GM12865 (cell line): ENCODE data around the gene MPPED1.

Experiments used
- DNase-seq: peaks from one replicate; pipeline ENCODE4 v3.0.0; 2010; ENCODE audit warnings: low read depth
- H3K4me3 ChIP-seq: 2 replicates; pipeline ENCODE4 v1.5.1; 2011; ENCODE audit warnings: mild to moderate bottlenecking, low read depth, low read length, control low read depth
- TF ChIP-seq, protein P1 (sequence below): IDR thresholded peaks from 2 replicates; pipeline ENCODE4 v1.5.1; 2011; ENCODE audit warnings: low read length, control low read depth, low read depth, inconsistent platforms; ENCODE audit not compliant: insufficient read depth; ENCODE audit errors: missing control alignments

The MPPED1 gene

GRCh38 chr22:43424666-43425630 lies 13.1 kb downstream of the MPPED1 start:
- TF ChIP-seq, protein P1, sequence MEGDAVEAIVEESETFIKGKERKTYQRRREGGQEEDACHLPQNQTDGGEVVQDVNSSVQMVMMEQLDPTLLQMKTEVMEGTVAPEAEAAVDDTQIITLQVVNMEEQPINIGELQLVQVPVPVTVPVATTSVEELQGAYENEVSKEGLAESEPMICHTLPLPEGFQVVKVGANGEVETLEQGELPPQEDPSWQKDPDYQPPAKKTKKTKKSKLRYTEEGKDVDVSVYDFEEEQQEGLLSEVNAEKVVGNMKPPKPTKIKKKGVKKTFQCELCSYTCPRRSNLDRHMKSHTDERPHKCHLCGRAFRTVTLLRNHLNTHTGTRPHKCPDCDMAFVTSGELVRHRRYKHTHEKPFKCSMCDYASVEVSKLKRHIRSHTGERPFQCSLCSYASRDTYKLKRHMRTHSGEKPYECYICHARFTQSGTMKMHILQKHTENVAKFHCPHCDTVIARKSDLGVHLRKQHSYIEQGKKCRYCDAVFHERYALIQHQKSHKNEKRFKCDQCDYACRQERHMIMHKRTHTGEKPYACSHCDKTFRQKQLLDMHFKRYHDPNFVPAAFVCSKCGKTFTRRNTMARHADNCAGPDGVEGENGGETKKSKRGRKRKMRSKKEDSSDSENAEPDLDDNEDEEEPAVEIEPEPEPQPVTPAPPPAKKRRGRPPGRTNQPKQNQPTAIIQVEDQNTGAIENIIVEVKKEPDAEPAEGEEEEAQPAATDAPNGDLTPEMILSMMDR, result no peak
- H3K4me3 ChIP-seq, result no peak overlapping the region
- DNase-seq, result no peak

DNA sequence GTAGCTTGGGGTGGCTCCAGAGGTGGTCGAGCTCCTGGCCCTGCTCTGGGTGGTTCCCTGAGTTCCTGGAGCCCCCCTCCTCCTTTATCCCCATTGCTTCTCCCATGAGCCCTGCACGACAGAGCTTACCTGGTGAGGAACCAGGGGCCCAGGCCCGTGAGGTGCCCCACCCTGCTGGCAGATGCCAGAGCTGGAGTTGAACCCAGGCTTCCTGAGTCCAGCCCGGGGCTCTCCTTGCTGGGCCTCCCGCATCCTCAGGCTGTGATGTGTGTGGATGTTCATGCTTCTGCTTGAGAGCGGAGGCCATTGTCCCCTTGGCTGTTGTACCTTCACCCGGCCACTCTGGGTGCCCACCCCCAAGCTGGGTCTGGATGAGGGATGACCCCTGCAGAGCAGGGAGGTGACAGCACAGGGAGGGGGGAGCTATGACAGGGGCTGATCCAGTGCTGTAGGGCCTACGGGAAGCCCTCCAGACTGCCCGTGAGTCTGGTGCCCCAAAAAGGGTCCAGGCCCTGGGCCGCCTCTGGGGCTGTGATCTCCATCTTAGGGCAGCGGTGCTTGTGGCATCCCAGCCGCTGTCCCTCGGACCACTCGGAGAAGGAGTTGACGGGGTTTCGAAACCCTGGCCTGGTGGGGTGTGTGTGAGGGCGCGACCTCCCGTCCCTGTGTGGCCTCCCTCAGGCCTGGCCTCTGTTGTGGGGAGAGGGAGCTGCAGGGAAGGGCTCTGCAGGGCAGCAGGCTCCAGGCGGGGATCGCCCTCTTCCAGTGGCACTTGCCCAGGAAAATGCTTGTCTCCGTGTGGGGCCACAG lies 14.4 kb downstream of the MPPED1 start:
- DNase-seq, result no peak
- TF ChIP-seq, protein P1, result no peak
- H3K4me3 ChIP-seq, result no peak overlapping the region

DNA sequence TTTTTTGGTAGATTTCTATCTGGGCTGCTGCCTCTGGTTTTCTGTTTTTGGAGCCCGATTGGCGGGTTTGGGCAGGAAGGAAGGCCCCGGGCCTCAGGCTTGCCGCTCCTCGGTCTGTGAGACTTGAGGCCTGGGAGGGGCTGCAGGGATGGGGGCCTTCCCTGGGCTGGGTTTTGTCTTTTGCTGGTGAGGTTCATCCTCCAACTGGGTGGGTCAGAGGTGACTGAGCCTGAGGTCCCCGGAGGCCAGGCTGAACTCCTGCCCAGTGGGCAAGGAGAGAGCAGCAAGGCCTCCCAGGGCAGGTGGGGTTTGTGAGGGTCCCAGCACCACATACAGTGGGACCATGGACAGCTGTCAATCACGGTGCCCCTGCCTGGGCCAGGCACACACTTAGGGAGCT lies 15.0 kb downstream of the MPPED1 start:
- no peak overlapping the region for H3K4me3 ChIP-seq
- no peak for DNase-seq
- TF ChIP-seq, protein P1, result no peak

GRCh38 chr22:43427296-43428004 lies 15.6 kb downstream of the MPPED1 start:
- H3K4me3 ChIP-seq, result no peak overlapping the region
- no peak for DNase-seq
- TF ChIP-seq, protein P1, result no peak

GRCh38 chr22:43428005-43428485 lies 16.2 kb downstream of the MPPED1 start:
- no peak for DNase-seq
- TF ChIP-seq, protein P1, result no peak
- no peak overlapping the region for H3K4me3 ChIP-seq

DNA sequence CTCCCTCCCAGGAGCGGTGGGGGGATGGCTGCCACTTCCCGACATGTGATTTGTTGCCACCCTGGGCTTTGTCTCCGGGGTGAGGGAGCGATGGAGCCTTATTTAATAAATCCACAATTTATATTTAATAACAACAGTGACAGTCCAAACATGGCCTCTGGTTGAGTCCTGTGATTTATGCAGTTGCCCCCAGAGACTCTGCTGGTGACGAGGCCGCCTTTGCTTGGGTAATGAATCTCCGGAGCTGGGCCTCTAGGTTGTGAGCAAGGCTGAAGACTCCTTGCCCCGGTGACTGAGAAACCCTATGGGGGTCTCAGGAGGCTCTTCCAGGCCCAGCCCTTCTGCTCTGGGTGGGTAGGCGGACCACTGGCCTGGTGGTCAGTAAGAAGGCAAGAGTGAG lies 16.7 kb downstream of the MPPED1 start:
- TF ChIP-seq, protein P1, result no peak
- H3K4me3 ChIP-seq, result no peak overlapping the region
- no peak for DNase-seq
